ENCODE measurements around the gene COIL. TPM values are rescaled to one million over a fixed set of nuclear protein-coding genes. Genes with fewer than 3 reads are reported as not detected.
A peak's percentile ranks its signal among the peaks of the same experiment; 100 is the strongest.

COIL gene
- total and polyA plus RNA-seq, 2 of the 13 experiments (the other 11 are each of a cell fraction or from before 2014, with no cell fraction given), result 8.1 to 29.4 TPM

DNA sequence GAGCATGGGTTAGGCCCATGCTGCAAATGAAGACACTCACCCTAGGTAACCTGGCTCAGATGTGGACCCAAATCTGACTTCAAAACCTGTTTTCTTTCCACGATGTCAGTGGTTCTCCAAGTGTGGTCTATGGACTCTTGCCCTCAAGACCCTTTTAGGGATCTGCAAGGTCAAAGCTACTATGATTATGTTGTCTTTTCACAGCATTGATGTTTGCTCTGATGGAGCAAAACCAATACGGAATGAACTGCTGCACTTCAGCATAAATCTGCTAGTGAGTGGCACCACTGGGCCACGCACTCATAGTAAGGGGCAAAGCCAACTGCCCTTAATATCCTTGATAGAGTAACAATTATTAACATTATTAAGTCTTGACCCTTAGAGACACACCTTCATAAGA lies 25.4 kb downstream of the COIL start (continued):
- TF ChIP-seq, protein P1, sequence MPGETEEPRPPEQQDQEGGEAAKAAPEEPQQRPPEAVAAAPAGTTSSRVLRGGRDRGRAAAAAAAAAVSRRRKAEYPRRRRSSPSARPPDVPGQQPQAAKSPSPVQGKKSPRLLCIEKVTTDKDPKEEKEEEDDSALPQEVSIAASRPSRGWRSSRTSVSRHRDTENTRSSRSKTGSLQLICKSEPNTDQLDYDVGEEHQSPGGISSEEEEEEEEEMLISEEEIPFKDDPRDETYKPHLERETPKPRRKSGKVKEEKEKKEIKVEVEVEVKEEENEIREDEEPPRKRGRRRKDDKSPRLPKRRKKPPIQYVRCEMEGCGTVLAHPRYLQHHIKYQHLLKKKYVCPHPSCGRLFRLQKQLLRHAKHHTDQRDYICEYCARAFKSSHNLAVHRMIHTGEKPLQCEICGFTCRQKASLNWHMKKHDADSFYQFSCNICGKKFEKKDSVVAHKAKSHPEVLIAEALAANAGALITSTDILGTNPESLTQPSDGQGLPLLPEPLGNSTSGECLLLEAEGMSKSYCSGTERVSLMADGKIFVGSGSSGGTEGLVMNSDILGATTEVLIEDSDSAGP (CRISPR knock-in tag; IDR thresholded peaks at IDR 0.05; ENCODE audit: borderline replicate concordance), result no peak
- TF ChIP-seq TBP (CRISPR knock-in tag; IDR thresholded peaks at IDR 0.05) (no peak), ZSCAN30 (CRISPR knock-in tag; IDR thresholded peaks at IDR 0.05) (no peak), ZNF512B (CRISPR knock-in tag; IDR thresholded peaks at IDR 0.05; ENCODE audit: borderline replicate concordance) (no peak), SCMH1 (CRISPR knock-in tag; IDR thresholded peaks at IDR 0.05; ENCODE audit: borderline replicate concordance) (no peak), KLF9 (CRISPR knock-in tag; IDR thresholded peaks at IDR 0.05; ENCODE audit: low read depth) (no peak), THRA (CRISPR knock-in tag; IDR thresholded peaks at IDR 0.05; ENCODE audit: borderline replicate concordance) (no peak), ZSCAN31 (CRISPR knock-in tag; IDR thresholded peaks at IDR 0.05; ENCODE audit: low read depth) (no peak), PAF1 (CRISPR knock-in tag; IDR thresholded peaks at IDR 0.05) (no peak), NR2F2 (IDR thresholded peaks at IDR 0.05; ENCODE audit: borderline replicate concordance, low read depth) (peak; percentile 59; the same call in 1 of the 2 replicates), ESRRA (CRISPR knock-in tag; IDR thresholded peaks at IDR 0.05; ENCODE audit: low read depth) (peak; percentile 62; the same call in 1 of the 2 replicates), SUZ12 (IDR thresholded peaks at IDR 0.05; ENCODE audit: low read depth, low read length) (no peak), MAF1 (CRISPR knock-in tag; IDR thresholded peaks at IDR 0.05; ENCODE audit: borderline replicate concordance) (no peak), NFIC (IDR thresholded peaks at IDR 0.05; ENCODE audit: low read length) (no peak)
